SJSA1 (cell line): ENCODE data around the gene USP16. TPM values are rescaled to one million over a fixed set of nuclear protein-coding genes. Genes with fewer than 3 reads are reported as not detected.
"Not testable (repeated sequence)": the region's sequence is repeated elsewhere in the genome, so short reads cannot be mapped to it uniquely, and the experiment has no call there.

Source experiments
- DNase-seq, 2 experiments: peaks; one replicate each; pipeline ENCODE4 v3.0.0-alpha.2; 2015 to 2020; ENCODE audit warnings: low spot score in 2 of 2, low read depth in 1 of 2
- H3K27ac ChIP-seq: fragments of 250-450 bp; sonication (Bioruptor Pico); 2 replicates; pipeline ENCODE4 v1.5.1; 2020; ENCODE audit warnings: mild to moderate bottlenecking, moderate library complexity
- H3K27me3 ChIP-seq: fragments of 250-450 bp; sonication (Bioruptor Pico); replicated peaks from 2 replicates; pipeline ENCODE4 v1.5.1; 2020; ENCODE audit warnings: mild to moderate bottlenecking, moderate library complexity
- H3K36me3 ChIP-seq: fragments of 250-450 bp; sonication (Bioruptor Pico); 2 replicates; pipeline ENCODE4 v1.5.1; 2020; ENCODE audit warnings: mild to moderate bottlenecking
- H3K4me1 ChIP-seq: fragments of 250-450 bp; sonication (Bioruptor Pico); replicated peaks from 2 replicates; pipeline ENCODE4 v1.6.1; 2021; ENCODE audit warnings: mild to moderate bottlenecking
- H3K4me3 ChIP-seq: fragments of 250-450 bp; sonication (Bioruptor Pico); 2 replicates; pipeline ENCODE4 v1.5.1; 2020; ENCODE audit warnings: mild to moderate bottlenecking
- H3K9me3 ChIP-seq: fragments of 250-450 bp; sonication (Bioruptor Pico); replicated peaks from 2 replicates; pipeline ENCODE4 v1.5.1; 2020; ENCODE audit warnings: mild to moderate bottlenecking
- total RNA-seq: library from RNA; depleted of rRNA; stranded (reverse); fragments of >200 nt; shearing (Covaris generic); gene quantifications from 2 replicates; pipeline ENCODE4 v1.2.3, GENCODE V29; 2014

Gene USP16
- total RNA-seq, 1 experiment from 2014 or later, result 54.1 TPM

- Histone ChIP-seq H3K27me3 (no peaks in the 10 kb centered on the region), H3K4me1 (no peaks in the 10 kb centered on the region), H3K4me3 (no peak overlapping the region), H3K36me3 (peaks cover 37% of the 10 kb centered on the region), H3K27ac (no peak overlapping the region), H3K9me3 (0 out of 2 replicates have a peak, but pooled peaks cover 2% of the 10 kb centered on the region)
- DNase-seq, result no peak
Measured at GRCh38 chr21:29008367-29008766, 16.1 kb upstream of the USP16 start.

DNA sequence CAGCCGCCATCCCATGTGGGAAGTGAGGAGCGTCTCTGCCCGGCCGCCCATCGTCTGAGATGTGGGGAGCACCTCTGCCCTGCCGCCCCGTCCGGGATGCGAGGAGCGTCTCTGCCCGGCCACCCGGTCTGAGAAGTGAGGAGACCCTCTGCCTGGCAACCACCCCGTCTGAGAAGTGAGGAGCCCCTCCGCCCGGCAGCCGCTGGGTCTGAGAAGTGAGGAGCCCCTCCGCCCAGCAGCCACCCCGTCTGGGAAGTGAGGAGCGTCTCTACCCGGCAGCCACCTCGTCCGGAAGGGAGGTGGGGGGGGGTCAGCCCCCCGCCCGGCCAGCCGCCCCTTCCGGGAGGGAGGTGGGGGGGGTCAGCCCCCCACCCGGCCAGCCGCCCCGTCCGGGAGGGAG is 13.2 kb upstream of the USP16 start:
- not testable (repeated sequence) for H3K27ac ChIP-seq
- peaks cover 28% of the 10 kb centered on the region for H3K36me3 ChIP-seq

DNA sequence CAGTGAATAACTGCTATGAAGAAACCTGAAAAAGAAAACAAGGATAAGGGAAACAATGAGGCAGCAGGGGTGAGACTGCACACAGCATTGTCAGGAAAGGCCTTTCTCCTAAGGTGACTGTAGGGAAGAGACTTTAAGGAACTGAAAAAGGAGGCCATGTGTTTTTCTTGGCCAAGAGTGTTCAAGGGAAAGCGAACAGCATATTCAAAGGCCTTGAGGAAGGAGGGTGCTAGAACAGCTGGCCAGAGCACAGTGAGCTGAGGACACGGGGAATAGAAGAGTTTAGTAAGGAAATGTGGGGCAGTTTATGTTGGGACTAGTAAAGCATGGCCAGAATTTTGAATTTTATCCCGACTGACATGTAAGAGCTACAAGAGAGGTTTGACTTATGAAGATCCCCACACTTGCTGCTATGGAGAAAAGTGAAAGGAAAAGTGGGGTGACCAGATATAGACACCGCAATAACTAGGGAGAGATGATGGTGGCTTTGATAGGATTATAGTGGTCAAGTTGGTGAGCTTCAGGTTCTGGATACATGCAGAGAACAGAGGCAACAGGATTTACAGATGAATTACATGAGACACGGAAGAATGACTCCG is 6.7 kb upstream of the USP16 start:
- peaks cover 15% of the 10 kb centered on the region for H3K4me1 ChIP-seq
- peak overlapping the region; percentile 85 for H3K27ac ChIP-seq
- no peak for DNase-seq
- H3K4me3 ChIP-seq, result peak overlapping the region; percentile 91
- no peaks in the 10 kb centered on the region for H3K27me3 ChIP-seq
- peaks cover 7% of the 10 kb centered on the region for H3K36me3 ChIP-seq
- H3K9me3 ChIP-seq, result no peaks in the 10 kb centered on the region

More for the DNA sequence above, 13.2 kb upstream of the USP16 start:
- not testable (repeated sequence) for H3K4me3 ChIP-seq, H3K9me3 ChIP-seq, H3K27me3 ChIP-seq, DNase-seq, H3K4me1 ChIP-seq

- Histone ChIP-seq H3K27ac (peak overlapping the region; percentile 85), H3K27me3 (no peaks in the 10 kb centered on the region), H3K9me3 (no peaks in the 10 kb centered on the region), H3K4me3 (peak overlapping the region; percentile 91), H3K36me3 (peaks cover 7% of the 10 kb centered on the region), H3K4me1 (peaks cover 15% of the 10 kb centered on the region)
- DNase-seq, result peak in 1 of 2 experiments; percentile 24
Measured at GRCh38 chr21:29018540-29018939, 5.9 kb upstream of the USP16 start.

DNA sequence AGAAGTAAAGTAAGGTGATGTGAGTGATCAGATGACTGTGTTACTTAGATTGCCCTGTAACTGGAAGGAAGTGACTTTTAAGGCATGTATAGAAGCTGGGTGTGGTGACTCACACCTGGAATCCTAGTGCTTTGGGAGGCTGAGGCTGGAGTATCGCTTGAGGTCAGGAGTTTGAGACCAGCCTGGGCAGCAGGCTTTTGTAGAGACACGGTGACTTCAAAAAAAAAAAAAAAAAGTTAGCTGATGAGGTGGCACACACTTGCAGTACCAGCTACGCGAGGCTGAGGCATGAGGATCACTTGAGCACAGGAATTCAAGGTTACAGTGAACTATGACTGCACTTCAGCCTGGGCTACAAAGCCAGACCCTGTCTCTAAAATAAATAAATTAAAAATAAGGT is 2.3 kb upstream of the USP16 start:
- H3K36me3 ChIP-seq, result peaks cover 4% of the 10 kb centered on the region
- H3K9me3 ChIP-seq, result no peaks in the 10 kb centered on the region
- DNase-seq, result no peak
- no peak overlapping the region for H3K27ac ChIP-seq
- peaks cover 19% of the 10 kb centered on the region for H3K4me1 ChIP-seq
- H3K27me3 ChIP-seq, result no peaks in the 10 kb centered on the region
- H3K4me3 ChIP-seq, result no peak overlapping the region

- no peaks in the 10 kb centered on the region for H3K9me3 ChIP-seq
- no peak for DNase-seq
Measured at GRCh38 chr21:29025328-29025713, 853 bp downstream of the USP16 start.

GRCh38 chr21:29029524-29029923 is 5.1 kb downstream of the USP16 start:
- H3K4me3 ChIP-seq, result no peak overlapping the region
- no peaks in the 10 kb centered on the region for H3K27me3 ChIP-seq
- DNase-seq, result no peak
- H3K9me3 ChIP-seq, result no peaks in the 10 kb centered on the region
- no peaks in the 10 kb centered on the region for H3K4me1 ChIP-seq
- peaks cover 52% of the 10 kb centered on the region for H3K36me3 ChIP-seq
- H3K27ac ChIP-seq, result no peak overlapping the region

More at GRCh38 chr21:29025328-29025713, 853 bp downstream of the USP16 start:
- Histone ChIP-seq H3K4me3 (peak overlapping the region; percentile 72), H3K4me1 (peaks cover 4% of the 10 kb centered on the region), H3K27ac (peak overlapping the region; percentile 98), H3K36me3 (peaks cover 12% of the 10 kb centered on the region), H3K27me3 (no peaks in the 10 kb centered on the region)

GRCh38 chr21:29030909-29031308 is 6.4 kb downstream of the USP16 start:
- Histone ChIP-seq H3K27ac (no peak overlapping the region), H3K4me3 (no peak overlapping the region), H3K36me3 (peaks cover 64% of the 10 kb centered on the region), H3K9me3 (no peaks in the 10 kb centered on the region), H3K27me3 (no peaks in the 10 kb centered on the region), H3K4me1 (no peaks in the 10 kb centered on the region)
- DNase-seq, result no peak

DNA sequence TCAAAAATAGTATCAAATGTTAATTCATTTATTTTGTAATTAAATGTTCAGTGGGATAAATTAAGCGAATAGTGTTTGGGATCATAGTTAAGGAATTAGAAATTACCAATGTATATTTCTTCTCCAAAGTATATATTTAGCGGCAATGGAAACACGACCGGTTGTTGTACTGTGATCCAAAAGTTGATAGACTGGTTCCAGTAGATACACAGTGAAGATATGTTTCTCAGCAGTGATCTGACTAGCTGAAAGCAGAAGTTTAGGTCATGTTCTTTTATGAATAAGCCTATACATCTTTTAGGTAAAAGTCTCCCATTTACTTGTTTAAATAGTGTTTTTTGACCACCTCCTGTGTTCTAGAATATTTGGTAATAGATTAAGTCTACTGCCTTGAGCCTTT is 8.8 kb downstream of the USP16 start:
- Histone ChIP-seq H3K27me3 (no peaks in the 10 kb centered on the region), H3K27ac (no peak overlapping the region), H3K4me1 (no peaks in the 10 kb centered on the region), H3K9me3 (no peaks in the 10 kb centered on the region), H3K36me3 (peaks cover 88% of the 10 kb centered on the region), H3K4me3 (no peak overlapping the region)
- no peak for DNase-seq

- Histone ChIP-seq H3K27ac (no peak overlapping the region), H3K4me1 (no peaks in the 10 kb centered on the region), H3K9me3 (no peaks in the 10 kb centered on the region), H3K36me3 (peaks cover 92% of the 10 kb centered on the region), H3K4me3 (no peak overlapping the region), H3K27me3 (no peaks in the 10 kb centered on the region)
- no peak for DNase-seq
Measured at GRCh38 chr21:29033871-29034270, 9.4 kb downstream of the USP16 start.

GRCh38 chr21:29034678-29035077 is 10.2 kb downstream of the USP16 start:
- H3K4me1 ChIP-seq, result no peaks in the 10 kb centered on the region
- H3K27ac ChIP-seq, result no peak overlapping the region
- H3K4me3 ChIP-seq, result no peak overlapping the region
- DNase-seq, result no peak
- no peaks in the 10 kb centered on the region for H3K9me3 ChIP-seq
- no peaks in the 10 kb centered on the region for H3K27me3 ChIP-seq
- peaks cover 91% of the 10 kb centered on the region for H3K36me3 ChIP-seq

DNA sequence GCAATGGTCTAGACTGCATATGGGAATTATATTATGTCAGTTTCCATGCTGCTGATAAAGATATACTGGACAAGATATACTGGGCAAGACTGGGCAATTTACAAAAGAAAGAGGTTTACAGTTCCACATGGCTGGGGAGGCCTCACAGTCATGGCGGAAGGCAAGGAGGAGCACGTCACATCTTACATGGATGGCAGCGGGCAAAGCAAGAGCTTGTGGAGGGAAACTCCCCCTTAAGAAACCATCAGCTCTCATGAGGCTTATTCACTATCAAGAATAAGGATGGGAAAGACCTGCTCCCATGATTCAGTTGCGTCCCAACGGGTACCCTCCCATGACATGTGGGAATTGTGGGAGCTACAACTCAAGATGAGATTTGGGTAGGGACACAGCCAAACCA is 27.8 kb downstream of the USP16 start:
- Histone ChIP-seq H3K27ac (no peak overlapping the region), H3K36me3 (peaks cover 97% of the 10 kb centered on the region), H3K27me3 (no peaks in the 10 kb centered on the region), H3K4me1 (peaks cover 12% of the 10 kb centered on the region), H3K9me3 (no peaks in the 10 kb centered on the region; the same call in 1 of the 2 replicates), H3K4me3 (no peak overlapping the region)
- no peak for DNase-seq

- H3K27ac ChIP-seq, result no peak overlapping the region
- peaks cover 96% of the 10 kb centered on the region for H3K36me3 ChIP-seq
- H3K4me1 ChIP-seq, result peaks cover 12% of the 10 kb centered on the region
- H3K4me3 ChIP-seq, result no peak overlapping the region
- no peak for DNase-seq
- no peaks in the 10 kb centered on the region; the same call in 1 of the 2 replicates for H3K9me3 ChIP-seq
- H3K27me3 ChIP-seq, result no peaks in the 10 kb centered on the region
Measured at GRCh38 chr21:29053011-29053553, 28.6 kb downstream of the USP16 start.

- Histone ChIP-seq H3K4me1 (peaks cover 12% of the 10 kb centered on the region), H3K9me3 (no peaks in the 10 kb centered on the region; the same call in 1 of the 2 replicates), H3K27me3 (no peaks in the 10 kb centered on the region), H3K27ac (no peak overlapping the region), H3K36me3 (peaks cover 94% of the 10 kb centered on the region), H3K4me3 (no peak overlapping the region)
- DNase-seq, result no peak
Measured at GRCh38 chr21:29053656-29054055, 29.2 kb downstream of the USP16 start.
